SU-DHL-6 (cell line): Measurements from ENCODE around the gene SYTL1.

Source experiments
- EZH2phosphoT487 ChIP-seq: fragments of 200-600 bp; sonication (generic), shearing (Covaris generic); conservative IDR thresholded peaks from 2 replicates; pipeline ENCODE4 v1.6.1; 2018; ENCODE audit warnings: mild to moderate bottlenecking, antibody characterized with exemption, low read length, moderate library complexity, mixed read lengths
- TF ChIP-seq, protein P1 (sequence below): fragments of 200-600 bp; sonication (generic); IDR thresholded peaks from one replicate; pipeline ENCODE4 v1.5.1; 2017; ENCODE audit warnings: antibody characterized with exemption, mild to moderate bottlenecking, low read length, moderate library complexity; ENCODE audit not compliant: insufficient read depth, poor library complexity, severe bottlenecking

- TF ChIP-seq EZH2phosphoT487, result no peak
- TF ChIP-seq, protein P1, sequence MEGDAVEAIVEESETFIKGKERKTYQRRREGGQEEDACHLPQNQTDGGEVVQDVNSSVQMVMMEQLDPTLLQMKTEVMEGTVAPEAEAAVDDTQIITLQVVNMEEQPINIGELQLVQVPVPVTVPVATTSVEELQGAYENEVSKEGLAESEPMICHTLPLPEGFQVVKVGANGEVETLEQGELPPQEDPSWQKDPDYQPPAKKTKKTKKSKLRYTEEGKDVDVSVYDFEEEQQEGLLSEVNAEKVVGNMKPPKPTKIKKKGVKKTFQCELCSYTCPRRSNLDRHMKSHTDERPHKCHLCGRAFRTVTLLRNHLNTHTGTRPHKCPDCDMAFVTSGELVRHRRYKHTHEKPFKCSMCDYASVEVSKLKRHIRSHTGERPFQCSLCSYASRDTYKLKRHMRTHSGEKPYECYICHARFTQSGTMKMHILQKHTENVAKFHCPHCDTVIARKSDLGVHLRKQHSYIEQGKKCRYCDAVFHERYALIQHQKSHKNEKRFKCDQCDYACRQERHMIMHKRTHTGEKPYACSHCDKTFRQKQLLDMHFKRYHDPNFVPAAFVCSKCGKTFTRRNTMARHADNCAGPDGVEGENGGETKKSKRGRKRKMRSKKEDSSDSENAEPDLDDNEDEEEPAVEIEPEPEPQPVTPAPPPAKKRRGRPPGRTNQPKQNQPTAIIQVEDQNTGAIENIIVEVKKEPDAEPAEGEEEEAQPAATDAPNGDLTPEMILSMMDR, result no peak
These were observed 14.4 kb downstream of the SYTL1 start for GRCh38 chr1:27356277-27356618.
